HepG2 (cell line): ENCODE data around the gene ILDR2. TPM values are rescaled to one million over a fixed set of nuclear protein-coding genes. Genes with fewer than 3 reads are reported as not detected.

Source experiments
- ATAD3A ChIP-seq: sonication (generic); formaldehyde crosslinking; IDR thresholded peaks from 2 replicates; pipeline ENCODE4 v1.4.0; 2020; ENCODE audit warnings: missing genetic modification reagents
- ATF7-NPFF ChIP-seq: sonication (generic); formaldehyde crosslinking; IDR thresholded peaks from 2 replicates; pipeline ENCODE4 v1.8.1; 2023; ENCODE audit warnings: mild to moderate bottlenecking, low read depth, missing genetic modification reagents, moderate library complexity
- DNMT1 ChIP-seq: sonication (generic); formaldehyde crosslinking; IDR thresholded peaks from 2 replicates; pipeline ENCODE4 v1.5.1; 2020; ENCODE audit warnings: mild to moderate bottlenecking, missing genetic modification reagents
- ELF1 ChIP-seq: sonication (generic); formaldehyde crosslinking; IDR thresholded peaks from 2 replicates; pipeline ENCODE4 v1.4.0; 2020; ENCODE audit warnings: missing genetic modification reagents
- FOXJ3 ChIP-seq: sonication (generic); formaldehyde crosslinking; IDR thresholded peaks from 2 replicates; pipeline ENCODE4 v1.4.0; 2020; ENCODE audit warnings: missing genetic modification reagents, mild to moderate bottlenecking, borderline replicate concordance
- HNRNPUL1 ChIP-seq: fragments of 200-400 bp; formaldehyde crosslinking; IDR thresholded peaks from 2 replicates; pipeline ENCODE4 v1.6.1; 2017; ENCODE audit warnings: low read depth, mild to moderate bottlenecking, low read length, moderate library complexity
- IKZF1 ChIP-seq: fragments of 450-650 bp; IDR thresholded peaks from 2 replicates; pipeline ENCODE4 v1.7.1; 2016
- MAFG ChIP-seq: sonication (generic); formaldehyde crosslinking; IDR thresholded peaks from 2 replicates; pipeline ENCODE4 v1.5.1; 2020; ENCODE audit warnings: mild to moderate bottlenecking, missing genetic modification reagents
- NFYC ChIP-seq: IDR thresholded peaks from 2 replicates; pipeline ENCODE4 v1.6.1; 2016; ENCODE audit warnings: missing genetic modification reagents, missing compliant biosample characterization
- ZNF10 ChIP-seq: sonication (generic); formaldehyde crosslinking; IDR thresholded peaks from 2 replicates; pipeline ENCODE4 v1.4.0; 2020; ENCODE audit warnings: mild to moderate bottlenecking, low read depth, missing genetic modification reagents, borderline replicate concordance
- ZNF367 ChIP-seq: sonication (generic); formaldehyde crosslinking; IDR thresholded peaks from 2 replicates; pipeline ENCODE4 v1.4.0; 2020; ENCODE audit warnings: missing genetic modification reagents, borderline replicate concordance
- ZNF460 ChIP-seq: sonication (generic); formaldehyde crosslinking; IDR thresholded peaks from 2 replicates; pipeline ENCODE4 v1.5.1; 2020; ENCODE audit warnings: missing genetic modification reagents, mild to moderate bottlenecking, borderline replicate concordance
- polyA plus RNA-seq, 8 experiments: library from polyadenylated mRNA; depleted of rRNA in 3 of 8; stranded (reverse) in 7 of 8; unstranded in 1 of 8; fragments of >200 nt; fragmentation: Illumina TruSeq in 4 of 8; extraction: Trizol in 4 of 8; gene quantifications; 2 replicates each; pipeline versions ENCODE4 v1.2.1 to v1.2.3, GENCODE V29; 2011 to 2016; ENCODE audit warnings: low read depth in 4 of 8, missing spikeins in 1 of 8, mixed read lengths in 1 of 8; ENCODE audit not compliant: insufficient read depth in 1 of 8
- total RNA-seq, 5 experiments: library from RNA; depleted of rRNA; stranded (reverse); fragments of >200 nt; fragmentation: Illumina TruSeq; extraction: Trizol; gene quantifications; 2 replicates each; pipeline ENCODE4 v1.2.3, GENCODE V29; 2016; ENCODE audit warnings: low read depth in 1 of 5
- TF ChIP-seq, protein P1 (sequence below): sonication (generic); formaldehyde crosslinking; IDR thresholded peaks from 2 replicates; pipeline ENCODE4 v1.4.0; 2020; ENCODE audit warnings: missing genetic modification reagents
- TF ChIP-seq, protein P2 (sequence below): sonication (generic); formaldehyde crosslinking; IDR thresholded peaks from 2 replicates; pipeline ENCODE4 v1.4.0; 2020; ENCODE audit warnings: missing genetic modification reagents
- TF ChIP-seq, protein P3 (sequence below), 2 experiments: sonication (generic) in 1 of 2; formaldehyde crosslinking in 1 of 2; IDR thresholded peaks; 2 replicates each; pipeline versions ENCODE4 v1.5.1 to v1.6.1; 2011 to 2020; ENCODE audit warnings: borderline replicate concordance in 1 of 2, low read depth in 1 of 2, low read length in 1 of 2, mild to moderate bottlenecking in 1 of 2, missing genetic modification reagents in 1 of 2, moderate library complexity in 1 of 2

ILDR2 gene
- total and polyA plus RNA-seq, 2 of the 13 experiments (the other 11 are each of a cell fraction or from before 2014, with no cell fraction given), result 0.04 TPM; not detected in 1

DNA sequence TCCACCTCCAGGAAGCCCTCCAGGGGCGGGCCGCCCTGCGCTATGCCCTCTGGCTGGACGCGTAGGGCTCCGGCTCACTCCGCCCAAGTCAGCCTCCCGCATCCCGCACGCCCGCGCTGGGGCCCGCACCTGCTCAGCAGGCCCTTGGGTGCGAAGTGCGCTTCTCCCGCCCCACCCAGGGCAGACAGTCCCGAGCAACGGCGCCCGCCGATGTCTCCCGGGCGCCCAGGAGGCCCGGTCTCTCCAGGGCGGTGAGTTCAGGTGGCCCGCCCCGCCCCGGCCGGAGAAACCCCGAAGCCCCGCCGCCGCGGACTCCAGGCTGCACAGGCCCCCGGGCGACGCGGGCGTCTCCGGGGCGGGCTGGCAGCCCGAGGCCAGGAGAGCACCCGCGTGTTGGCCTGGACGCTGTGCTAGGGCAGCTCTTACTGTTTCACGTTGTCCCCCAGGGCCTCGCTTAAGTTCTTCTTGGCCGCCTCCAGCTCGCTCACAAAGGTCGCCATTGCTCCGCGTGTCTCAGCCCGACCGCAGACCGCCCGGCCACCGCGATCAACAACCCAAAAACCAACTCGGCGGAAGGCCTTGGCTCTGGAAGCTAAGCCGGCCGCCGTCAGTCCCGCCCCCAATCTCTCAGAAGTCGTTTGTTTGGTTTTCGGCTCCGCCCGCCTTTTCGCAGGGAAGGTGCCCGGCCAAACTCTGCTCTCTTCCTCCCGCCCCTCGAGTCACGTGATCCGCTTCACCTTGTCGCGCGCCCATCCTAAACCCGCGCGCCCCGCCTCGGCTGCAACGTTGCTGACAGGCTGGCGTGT lies 99.4 kb downstream of the ILDR2 start, which contains the start of gene TADA1 (continued):
- TF ChIP-seq, protein P1, sequence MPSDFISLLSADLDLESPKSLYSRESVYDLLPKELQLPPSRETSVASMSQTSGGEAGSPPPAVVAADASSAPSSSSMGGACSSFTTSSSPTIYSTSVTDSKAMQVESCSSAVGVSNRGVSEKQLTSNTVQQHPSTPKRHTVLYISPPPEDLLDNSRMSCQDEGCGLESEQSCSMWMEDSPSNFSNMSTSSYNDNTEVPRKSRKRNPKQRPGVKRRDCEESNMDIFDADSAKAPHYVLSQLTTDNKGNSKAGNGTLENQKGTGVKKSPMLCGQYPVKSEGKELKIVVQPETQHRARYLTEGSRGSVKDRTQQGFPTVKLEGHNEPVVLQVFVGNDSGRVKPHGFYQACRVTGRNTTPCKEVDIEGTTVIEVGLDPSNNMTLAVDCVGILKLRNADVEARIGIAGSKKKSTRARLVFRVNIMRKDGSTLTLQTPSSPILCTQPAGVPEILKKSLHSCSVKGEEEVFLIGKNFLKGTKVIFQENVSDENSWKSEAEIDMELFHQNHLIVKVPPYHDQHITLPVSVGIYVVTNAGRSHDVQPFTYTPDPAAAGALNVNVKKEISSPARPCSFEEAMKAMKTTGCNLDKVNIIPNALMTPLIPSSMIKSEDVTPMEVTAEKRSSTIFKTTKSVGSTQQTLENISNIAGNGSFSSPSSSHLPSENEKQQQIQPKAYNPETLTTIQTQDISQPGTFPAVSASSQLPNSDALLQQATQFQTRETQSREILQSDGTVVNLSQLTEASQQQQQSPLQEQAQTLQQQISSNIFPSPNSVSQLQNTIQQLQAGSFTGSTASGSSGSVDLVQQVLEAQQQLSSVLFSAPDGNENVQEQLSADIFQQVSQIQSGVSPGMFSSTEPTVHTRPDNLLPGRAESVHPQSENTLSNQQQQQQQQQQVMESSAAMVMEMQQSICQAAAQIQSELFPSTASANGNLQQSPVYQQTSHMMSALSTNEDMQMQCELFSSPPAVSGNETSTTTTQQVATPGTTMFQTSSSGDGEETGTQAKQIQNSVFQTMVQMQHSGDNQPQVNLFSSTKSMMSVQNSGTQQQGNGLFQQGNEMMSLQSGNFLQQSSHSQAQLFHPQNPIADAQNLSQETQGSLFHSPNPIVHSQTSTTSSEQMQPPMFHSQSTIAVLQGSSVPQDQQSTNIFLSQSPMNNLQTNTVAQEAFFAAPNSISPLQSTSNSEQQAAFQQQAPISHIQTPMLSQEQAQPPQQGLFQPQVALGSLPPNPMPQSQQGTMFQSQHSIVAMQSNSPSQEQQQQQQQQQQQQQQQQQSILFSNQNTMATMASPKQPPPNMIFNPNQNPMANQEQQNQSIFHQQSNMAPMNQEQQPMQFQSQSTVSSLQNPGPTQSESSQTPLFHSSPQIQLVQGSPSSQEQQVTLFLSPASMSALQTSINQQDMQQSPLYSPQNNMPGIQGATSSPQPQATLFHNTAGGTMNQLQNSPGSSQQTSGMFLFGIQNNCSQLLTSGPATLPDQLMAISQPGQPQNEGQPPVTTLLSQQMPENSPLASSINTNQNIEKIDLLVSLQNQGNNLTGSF, result peak; percentile 43; the same call in 1 of the 2 replicates
- TF ChIP-seq MAFG (CRISPR knock-in tag) (no peak), ZNF10 (no peak), DNMT1 (CRISPR knock-in tag) (no peak), ZNF460 (no peak), FOXJ3 (CRISPR knock-in tag) (no peak), NFYC (CRISPR knock-in tag) (peak; percentile 39; the same call in 1 of the 2 replicates), HNRNPUL1 (peak; percentile 80; the same call in 1 of the 2 replicates), ATAD3A (CRISPR knock-in tag) (no peak), IKZF1 (no peak), ELF1 (CRISPR knock-in tag) (peak; percentile 52; the same call in 1 of the 2 replicates), ATF7-NPFF (CRISPR knock-in tag) (no peak), ZNF367 (CRISPR knock-in tag) (no peak)
- TF ChIP-seq, protein P2, sequence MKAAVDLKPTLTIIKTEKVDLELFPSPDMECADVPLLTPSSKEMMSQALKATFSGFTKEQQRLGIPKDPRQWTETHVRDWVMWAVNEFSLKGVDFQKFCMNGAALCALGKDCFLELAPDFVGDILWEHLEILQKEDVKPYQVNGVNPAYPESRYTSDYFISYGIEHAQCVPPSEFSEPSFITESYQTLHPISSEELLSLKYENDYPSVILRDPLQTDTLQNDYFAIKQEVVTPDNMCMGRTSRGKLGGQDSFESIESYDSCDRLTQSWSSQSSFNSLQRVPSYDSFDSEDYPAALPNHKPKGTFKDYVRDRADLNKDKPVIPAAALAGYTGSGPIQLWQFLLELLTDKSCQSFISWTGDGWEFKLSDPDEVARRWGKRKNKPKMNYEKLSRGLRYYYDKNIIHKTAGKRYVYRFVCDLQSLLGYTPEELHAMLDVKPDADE (CRISPR knock-in tag), result no peak
- TF ChIP-seq, protein P3, sequence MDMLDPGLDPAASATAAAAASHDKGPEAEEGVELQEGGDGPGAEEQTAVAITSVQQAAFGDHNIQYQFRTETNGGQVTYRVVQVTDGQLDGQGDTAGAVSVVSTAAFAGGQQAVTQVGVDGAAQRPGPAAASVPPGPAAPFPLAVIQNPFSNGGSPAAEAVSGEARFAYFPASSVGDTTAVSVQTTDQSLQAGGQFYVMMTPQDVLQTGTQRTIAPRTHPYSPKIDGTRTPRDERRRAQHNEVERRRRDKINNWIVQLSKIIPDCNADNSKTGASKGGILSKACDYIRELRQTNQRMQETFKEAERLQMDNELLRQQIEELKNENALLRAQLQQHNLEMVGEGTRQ (IDR thresholded peaks at IDR 0.05; ENCODE audit: low read depth, low read length), result peak; percentile 95
- TF ChIP-seq, protein P3 (CRISPR knock-in tag; IDR thresholded peaks at IDR 0.05; ENCODE audit: borderline replicate concordance), result peak; percentile 97; the same call in 1 of the 2 replicates
